HG03045 (cell line): ENCODE results near the gene EPHA3.

Experiments used
- ATAC-seq: cut with Tn5 transposase; IDR thresholded peaks from one replicate; pipeline ENCODE4 v1.9.1; 2021; ENCODE audit warnings: mild to moderate bottlenecking, moderate library complexity; ENCODE audit not compliant: unreplicated experiment

EPHA3 gene

GRCh38 chr3:89278302-89279025 lies 171.0 kb downstream of the EPHA3 start:
- no peak for ATAC-seq

DNA sequence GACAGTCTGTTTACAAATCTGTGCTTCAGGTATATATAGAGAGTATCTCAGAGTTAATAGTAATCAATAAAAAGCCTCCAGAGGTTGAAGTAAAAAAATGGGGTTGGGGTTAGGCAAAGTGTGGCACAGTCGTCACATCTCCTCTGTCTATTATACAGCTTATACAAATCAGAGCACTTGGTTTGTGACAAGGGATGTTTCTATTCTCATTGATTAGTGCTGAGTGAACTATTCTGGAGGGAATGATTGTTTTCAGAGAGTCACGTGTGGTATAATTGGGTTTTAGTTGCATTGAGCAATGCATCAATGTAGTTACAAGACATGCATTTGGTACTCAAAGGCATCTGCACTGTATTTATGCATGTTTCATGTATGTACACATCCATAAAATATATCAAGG lies 172.9 kb downstream of the EPHA3 start:
- no peak for ATAC-seq

GRCh38 chr3:89280822-89281365 lies 173.5 kb downstream of the EPHA3 start:
- ATAC-seq = no peak

DNA sequence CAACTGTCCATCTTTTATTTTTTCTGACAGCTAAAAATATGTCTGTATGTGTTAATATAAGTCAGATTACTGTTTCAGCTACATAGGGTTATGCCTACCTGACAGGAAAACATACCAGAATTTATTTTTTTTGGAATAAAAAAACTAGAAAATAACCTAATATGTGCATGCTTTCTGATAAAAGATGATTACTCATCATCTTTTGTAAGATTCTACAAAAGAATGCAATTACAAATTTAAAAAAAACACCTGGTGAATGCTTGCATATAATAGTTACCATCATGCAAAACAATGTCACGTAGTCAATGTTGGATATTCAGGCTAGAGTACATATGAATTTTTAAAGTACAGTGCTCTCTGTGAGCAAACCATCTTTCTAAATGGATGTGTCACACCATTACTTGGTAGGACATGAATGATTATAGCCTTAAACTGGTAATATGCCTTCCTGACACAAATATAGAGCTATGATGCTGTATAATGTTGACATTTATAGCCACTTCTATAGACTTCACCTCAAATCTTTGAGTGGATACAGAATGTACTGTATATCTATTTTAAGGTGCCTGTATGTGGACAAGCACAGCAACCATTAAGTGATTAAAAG lies 180.6 kb downstream of the EPHA3 start:
- no peak for ATAC-seq

DNA sequence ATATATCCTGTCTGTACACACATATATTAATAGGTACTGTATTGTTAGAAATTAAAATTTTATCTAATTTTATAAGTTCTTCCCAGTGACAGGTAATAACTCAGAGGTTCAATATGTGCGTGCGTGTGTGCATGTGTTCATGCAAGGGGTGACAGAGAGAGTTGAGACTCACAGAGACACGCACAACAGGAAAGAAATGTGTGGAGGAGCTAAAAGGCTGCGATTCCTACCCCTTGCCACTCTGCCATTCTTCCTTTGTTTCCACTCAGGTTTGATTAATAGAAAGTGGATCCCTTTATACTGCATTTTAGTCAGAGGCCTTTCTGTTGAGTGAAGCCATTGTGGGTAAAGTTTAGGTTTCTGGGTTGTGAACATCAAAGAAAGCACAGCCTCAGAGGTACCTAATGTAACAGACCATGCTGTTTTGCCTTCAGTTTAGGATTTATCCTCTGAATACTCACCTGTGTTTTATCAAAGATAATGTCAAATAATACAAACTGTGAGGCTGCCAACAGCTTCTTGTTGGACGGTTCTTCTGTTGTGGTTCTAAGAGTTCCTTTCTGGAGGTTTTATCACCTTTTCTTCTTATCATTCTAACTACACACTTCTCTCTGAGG lies 182.3 kb downstream of the EPHA3 start:
- no peak for ATAC-seq

DNA sequence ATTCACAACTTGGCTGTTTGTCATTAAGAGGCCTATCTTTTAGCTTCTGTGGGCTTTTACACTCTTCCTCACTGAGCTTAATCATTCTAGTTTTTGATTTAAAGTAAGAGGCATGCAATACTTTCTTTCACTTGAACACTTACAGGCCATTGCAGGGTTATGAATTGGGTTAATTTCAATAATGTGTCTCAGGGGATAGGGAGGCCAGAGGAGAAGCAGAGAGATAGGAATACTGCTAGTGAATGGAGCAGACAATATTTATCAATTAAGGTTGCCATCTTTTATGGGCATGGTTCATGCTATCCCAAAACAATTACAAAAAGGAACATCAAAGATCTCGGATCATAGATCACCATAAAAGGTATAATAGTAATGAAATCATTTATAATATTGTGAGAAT lies 189.8 kb downstream of the EPHA3 start:
- no peak for ATAC-seq

DNA sequence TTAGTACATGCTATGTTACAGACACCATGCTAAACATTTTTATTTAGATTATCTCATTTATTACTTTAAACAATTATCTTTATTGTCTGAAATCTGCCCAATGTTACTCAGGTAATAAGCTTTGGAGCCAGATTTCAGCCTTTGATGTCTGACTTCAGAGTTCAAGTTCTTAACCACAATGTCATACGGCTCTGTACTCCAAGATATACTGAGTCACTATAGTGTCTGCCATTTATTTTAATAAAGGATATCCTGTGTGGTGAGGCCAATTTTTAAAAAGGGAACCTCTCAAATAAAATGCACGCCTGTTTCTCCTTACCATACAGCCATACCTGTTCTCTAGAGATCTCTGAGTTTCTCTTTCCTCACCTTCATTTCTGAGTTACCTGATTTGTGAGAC lies 193.1 kb downstream of the EPHA3 start:
- ATAC-seq = no peak

- no peak for ATAC-seq
Observed at GRCh38 chr3:89300981-89301380, 193.6 kb downstream of the EPHA3 start.

DNA sequence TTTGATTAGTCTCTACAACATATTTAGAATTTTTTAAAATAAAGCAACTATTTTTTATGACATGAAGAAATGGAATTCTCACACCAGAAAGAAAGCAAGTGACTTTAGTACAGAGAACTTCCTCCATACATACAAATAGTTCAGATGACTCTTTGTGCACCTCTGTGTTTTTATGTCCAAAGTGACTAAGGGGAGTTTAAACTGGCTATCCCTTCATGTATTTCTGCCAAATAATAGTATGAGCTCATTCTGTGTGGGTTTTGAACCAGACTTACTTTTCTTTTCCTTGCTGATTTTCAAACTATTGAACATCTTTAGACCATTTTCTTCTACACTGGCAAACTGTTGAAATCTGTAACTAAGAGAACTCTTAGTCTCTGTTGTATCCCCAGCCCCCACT lies 196.3 kb downstream of the EPHA3 start:
- no peak for ATAC-seq

GRCh38 chr3:89306540-89306939 lies 199.1 kb downstream of the EPHA3 start:
- no peak for ATAC-seq

- no peak for ATAC-seq
Observed at GRCh38 chr3:89311581-89311980, 204.2 kb downstream of the EPHA3 start.

GRCh38 chr3:89312141-89312540 lies 204.7 kb downstream of the EPHA3 start:
- ATAC-seq = no peak

DNA sequence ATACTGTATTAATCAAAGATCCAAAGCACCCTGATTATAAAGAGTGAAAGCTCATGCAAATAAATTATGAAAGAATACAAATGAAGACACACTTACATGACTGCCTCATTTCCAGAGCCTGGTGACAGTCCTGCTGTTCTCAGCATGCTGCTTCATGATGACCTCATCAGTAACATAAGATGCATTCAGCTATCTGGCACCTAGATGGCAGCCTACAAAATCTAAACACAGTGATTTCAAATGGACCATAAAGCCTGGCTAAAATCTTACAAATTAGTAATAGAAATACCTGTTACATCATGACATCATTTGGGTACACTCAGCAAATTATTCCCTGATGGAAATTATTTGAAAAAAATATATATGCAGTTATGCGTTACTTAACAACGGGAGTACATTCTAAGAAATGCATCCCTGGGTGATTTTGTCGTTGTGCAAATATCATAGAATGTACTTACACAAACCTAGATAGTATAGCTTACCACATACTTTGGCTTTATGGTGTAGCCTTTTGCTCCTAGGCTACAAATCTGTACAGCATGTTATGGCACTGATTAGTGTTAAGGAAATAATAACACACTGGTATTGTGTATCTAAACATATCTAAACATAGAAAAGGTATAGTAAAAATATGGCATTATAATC lies 207.2 kb downstream of the EPHA3 start:
- no peak for ATAC-seq

DNA sequence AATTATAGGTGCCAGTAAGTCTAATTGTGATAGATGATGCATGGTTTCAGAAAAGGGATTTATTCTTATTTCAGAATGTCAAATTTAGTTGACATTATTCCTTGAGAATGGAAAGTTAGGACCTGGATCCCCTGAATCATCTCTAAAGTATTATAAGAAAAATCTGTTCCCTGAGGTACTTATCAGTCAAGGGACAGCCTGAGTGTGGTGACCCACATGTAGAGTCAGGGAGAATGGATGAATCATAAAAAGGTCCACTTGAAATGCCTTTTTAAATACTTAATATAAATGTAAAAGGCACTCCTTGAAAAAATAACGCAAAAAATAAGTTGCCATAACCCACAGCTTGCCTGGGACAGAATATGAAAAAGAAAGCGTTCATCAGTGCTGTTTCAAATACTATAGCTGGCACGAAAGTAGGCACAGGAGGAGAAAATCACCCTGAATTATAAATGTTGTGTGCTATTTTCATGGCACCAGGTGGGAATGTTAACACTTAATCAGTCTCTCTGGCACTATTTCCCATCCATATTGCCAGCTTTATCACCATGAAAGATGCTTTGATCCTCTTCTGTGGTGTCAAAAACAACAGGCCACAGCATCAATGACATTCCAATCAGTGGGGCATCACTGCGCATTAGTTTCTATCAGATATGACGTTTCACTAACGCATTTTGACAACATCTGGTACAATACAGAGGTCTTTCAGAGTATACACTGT lies 208.5 kb downstream of the EPHA3 start:
- no peak for ATAC-seq

DNA sequence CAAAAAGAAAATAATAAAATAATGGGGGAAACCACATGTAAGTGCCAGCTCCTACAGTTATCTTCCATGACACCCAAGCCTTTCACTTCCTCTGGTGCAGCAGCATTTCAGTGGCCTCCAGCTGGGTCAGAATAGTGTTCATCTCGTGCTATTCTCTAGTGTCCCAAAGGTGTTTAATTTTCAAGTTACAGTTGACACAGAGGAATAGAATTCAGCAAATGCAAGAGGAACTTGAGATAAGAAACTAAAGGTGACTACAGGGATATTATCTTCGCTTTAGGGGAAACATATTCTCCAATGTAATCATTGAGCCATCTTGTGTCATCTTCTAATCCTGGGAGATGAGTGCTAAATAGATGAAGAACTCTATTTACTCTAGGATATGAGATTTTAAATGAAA lies 212.8 kb downstream of the EPHA3 start:
- no peak for ATAC-seq

DNA sequence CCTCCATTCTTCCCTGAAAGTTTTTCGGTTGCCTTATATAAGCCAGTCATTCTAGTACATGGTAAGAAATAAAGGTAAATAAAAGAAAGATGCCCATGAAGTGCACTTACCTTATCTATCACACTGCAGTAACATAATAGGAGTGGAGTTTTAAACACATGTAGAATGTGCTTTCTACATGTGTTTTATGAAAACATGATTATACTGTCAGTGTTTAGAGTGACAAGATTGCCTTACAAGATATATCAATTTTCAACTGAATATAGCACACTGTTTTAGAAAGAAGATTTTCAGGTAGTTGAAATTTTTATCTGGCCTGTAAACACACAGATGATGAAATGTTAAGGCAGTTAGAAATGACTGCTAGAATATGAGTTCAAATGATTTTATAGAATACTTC lies 219.6 kb downstream of the EPHA3 start:
- ATAC-seq = no peak

- no peak for ATAC-seq
Observed at GRCh38 chr3:89332386-89332785, 225.0 kb downstream of the EPHA3 start.

DNA sequence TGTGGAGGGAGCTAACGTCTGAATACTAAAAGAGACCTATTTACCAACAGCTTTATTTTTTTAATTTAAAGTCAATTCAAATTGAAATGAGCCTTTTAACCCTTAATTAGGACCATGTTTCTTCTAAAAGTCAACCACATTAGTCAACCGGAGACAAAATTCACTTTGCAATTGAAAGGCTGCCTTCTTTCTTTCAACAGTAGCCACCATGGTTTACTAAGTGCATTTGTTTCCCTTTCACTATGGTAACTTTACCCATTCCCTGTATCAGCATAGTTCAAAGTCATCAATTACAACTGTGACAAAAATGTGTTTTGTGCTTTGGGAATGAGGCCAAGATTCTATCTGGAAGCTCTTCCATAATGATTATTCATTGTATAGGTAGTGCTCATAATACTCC lies 225.4 kb downstream of the EPHA3 start:
- ATAC-seq = no peak

- no peak for ATAC-seq
Observed at GRCh38 chr3:89335693-89336092, 228.3 kb downstream of the EPHA3 start.

- ATAC-seq = no peak
Observed at GRCh38 chr3:89340408-89340807, 233.0 kb downstream of the EPHA3 start.

GRCh38 chr3:89344076-89344475 lies 236.7 kb downstream of the EPHA3 start:
- ATAC-seq = no peak
